Measurements from ENCODE around the gene CD47.

Gene CD47

DNA sequence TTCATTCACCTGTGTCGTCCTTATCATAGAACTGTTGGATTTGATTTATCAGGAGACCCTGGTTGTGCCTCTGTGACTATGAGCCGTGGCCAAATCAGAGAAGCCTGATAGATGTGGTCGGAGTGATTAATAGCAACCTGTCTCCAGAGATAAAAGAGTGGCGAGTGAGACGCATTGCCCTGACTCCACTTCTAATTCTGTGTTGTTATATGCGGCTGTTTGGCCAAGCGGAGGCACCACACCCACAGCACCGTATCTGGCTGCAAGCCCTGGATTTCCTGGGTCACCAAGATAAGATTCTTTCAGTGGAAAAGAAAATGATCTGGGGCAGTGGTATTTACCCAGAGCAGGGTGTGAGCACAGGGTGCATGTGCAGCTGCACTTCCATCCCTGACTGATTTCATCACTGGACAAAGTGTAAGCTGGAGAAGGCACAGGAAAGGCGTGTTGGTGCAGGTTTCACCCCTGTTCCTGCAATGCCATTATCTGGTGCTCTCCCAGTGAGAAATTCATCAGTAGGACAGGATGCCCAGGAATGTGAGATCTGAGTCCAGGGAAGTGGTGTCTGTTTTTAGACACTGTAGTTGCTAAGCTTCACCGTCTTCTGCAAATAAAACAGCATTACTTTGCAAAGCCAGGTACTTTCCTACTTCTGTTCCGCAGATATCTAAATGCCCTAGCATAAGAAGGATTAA, 84.6 kb downstream of the CD47 start:
- TF ChIP-seq TAF1 (IDR thresholded peaks at IDR 0.05; ENCODE audit: borderline replicate concordance, insufficient read depth, low read length) (no peak), POLR2AphosphoS5 (IDR thresholded peaks at IDR 0.05; ENCODE audit: low read depth, low read length) (no peak), SIN3A (IDR thresholded peaks at IDR 0.05; ENCODE audit: borderline replicate concordance, insufficient read depth, low read length) (no peak), FOXP2 (optimal IDR thresholded peaks at IDR 0.05; ENCODE audit: borderline replicate concordance, extremely low read depth, extremely low read length, insufficient read depth) (no peak)
- TF ChIP-seq, protein P1, sequence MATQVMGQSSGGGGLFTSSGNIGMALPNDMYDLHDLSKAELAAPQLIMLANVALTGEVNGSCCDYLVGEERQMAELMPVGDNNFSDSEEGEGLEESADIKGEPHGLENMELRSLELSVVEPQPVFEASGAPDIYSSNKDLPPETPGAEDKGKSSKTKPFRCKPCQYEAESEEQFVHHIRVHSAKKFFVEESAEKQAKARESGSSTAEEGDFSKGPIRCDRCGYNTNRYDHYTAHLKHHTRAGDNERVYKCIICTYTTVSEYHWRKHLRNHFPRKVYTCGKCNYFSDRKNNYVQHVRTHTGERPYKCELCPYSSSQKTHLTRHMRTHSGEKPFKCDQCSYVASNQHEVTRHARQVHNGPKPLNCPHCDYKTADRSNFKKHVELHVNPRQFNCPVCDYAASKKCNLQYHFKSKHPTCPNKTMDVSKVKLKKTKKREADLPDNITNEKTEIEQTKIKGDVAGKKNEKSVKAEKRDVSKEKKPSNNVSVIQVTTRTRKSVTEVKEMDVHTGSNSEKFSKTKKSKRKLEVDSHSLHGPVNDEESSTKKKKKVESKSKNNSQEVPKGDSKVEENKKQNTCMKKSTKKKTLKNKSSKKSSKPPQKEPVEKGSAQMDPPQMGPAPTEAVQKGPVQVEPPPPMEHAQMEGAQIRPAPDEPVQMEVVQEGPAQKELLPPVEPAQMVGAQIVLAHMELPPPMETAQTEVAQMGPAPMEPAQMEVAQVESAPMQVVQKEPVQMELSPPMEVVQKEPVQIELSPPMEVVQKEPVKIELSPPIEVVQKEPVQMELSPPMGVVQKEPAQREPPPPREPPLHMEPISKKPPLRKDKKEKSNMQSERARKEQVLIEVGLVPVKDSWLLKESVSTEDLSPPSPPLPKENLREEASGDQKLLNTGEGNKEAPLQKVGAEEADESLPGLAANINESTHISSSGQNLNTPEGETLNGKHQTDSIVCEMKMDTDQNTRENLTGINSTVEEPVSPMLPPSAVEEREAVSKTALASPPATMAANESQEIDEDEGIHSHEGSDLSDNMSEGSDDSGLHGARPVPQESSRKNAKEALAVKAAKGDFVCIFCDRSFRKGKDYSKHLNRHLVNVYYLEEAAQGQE (IDR thresholded peaks at IDR 0.05; ENCODE audit: insufficient read depth in 1 of 2, low read depth in 2 of 2, low read length in 2 of 2): no peak

- TF ChIP-seq TAF1 (IDR thresholded peaks at IDR 0.05; ENCODE audit: borderline replicate concordance, insufficient read depth, low read length) (no peak), POLR2AphosphoS5 (IDR thresholded peaks at IDR 0.05; ENCODE audit: low read depth, low read length) (no peak), FOXP2 (optimal IDR thresholded peaks at IDR 0.05; ENCODE audit: borderline replicate concordance, extremely low read depth, extremely low read length, insufficient read depth) (no peak), SIN3A (IDR thresholded peaks at IDR 0.05; ENCODE audit: borderline replicate concordance, insufficient read depth, low read length) (no peak)
- TF ChIP-seq, protein P1 (IDR thresholded peaks at IDR 0.05; ENCODE audit: insufficient read depth in 1 of 2, low read depth in 2 of 2, low read length in 2 of 2): no peak
Measured at GRCh38 chr3:108004647-108005046, 86.2 kb downstream of the CD47 start.

DNA sequence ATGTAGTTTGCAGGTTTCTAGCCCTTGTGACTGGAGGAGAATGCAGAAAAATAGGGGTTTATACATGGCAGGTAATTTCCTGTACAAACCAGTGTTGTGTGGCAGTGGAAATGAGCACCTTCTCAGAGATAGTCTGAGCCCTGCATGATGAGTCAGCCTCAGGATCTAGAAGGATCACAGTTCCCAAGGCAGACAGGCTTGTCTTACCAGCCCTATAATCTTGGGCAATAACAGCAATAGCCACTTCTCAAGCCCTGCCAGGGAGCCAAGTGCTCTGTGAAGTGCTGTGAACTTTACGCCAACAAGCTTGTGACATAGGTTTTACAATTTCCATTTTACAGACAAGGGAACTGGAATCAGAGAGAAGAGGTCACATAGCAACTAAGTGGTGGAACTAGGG, 89.4 kb downstream of the CD47 start:
- no peak for TF ChIP-seq POLR2AphosphoS5 (IDR thresholded peaks at IDR 0.05; ENCODE audit: low read depth, low read length)
- TF ChIP-seq TAF1 (IDR thresholded peaks at IDR 0.05; ENCODE audit: borderline replicate concordance, insufficient read depth, low read length): no peak
- no peak for TF ChIP-seq FOXP2 (optimal IDR thresholded peaks at IDR 0.05; ENCODE audit: borderline replicate concordance, extremely low read depth, extremely low read length, insufficient read depth)
- no peak for TF ChIP-seq SIN3A (IDR thresholded peaks at IDR 0.05; ENCODE audit: borderline replicate concordance, insufficient read depth, low read length)
- TF ChIP-seq, protein P1 (IDR thresholded peaks at IDR 0.05; ENCODE audit: insufficient read depth in 1 of 2, low read depth in 2 of 2, low read length in 2 of 2): no peak

DNA sequence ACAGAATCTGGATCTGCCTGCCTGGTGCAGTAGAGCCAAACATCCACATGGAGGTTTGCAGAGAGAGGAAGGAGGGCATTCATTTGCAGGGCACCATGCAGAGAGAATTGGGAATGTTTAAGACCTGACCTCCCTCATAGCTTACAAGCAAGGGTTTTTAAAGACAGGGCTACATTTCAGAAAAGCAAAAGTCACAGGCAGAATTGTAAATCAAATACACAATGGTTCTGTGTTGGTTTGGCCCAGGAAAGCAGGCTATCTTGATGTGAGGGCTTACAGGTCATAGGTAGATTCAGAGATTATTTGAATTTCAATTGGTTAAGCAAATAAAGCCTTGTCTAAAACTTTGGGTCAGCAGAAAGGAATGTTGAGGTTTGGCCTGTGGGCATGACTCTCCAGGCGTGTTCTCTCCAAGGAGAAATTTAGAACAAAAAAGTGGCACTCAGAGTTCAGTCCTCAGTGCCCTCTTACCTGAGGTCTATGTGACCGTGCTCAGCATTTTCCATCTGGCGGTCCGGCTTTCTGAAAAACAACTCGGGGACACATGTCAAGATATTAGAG, 91.5 kb downstream of the CD47 start:
- TF ChIP-seq TAF1 (IDR thresholded peaks at IDR 0.05; ENCODE audit: borderline replicate concordance, insufficient read depth, low read length) (no peak), POLR2AphosphoS5 (IDR thresholded peaks at IDR 0.05; ENCODE audit: low read depth, low read length) (no peak), FOXP2 (optimal IDR thresholded peaks at IDR 0.05; ENCODE audit: borderline replicate concordance, extremely low read depth, extremely low read length, insufficient read depth) (no peak), SIN3A (IDR thresholded peaks at IDR 0.05; ENCODE audit: borderline replicate concordance, insufficient read depth, low read length) (no peak)
- TF ChIP-seq, protein P1 (IDR thresholded peaks at IDR 0.05; ENCODE audit: insufficient read depth in 1 of 2, low read depth in 2 of 2, low read length in 2 of 2): no peak
